Middle frontal gyrus (tissue), 1 donor: ENCODE data around the gene AKR1B15.
"Not testable (repeated sequence)": the region's sequence is repeated elsewhere in the genome, so short reads cannot be mapped to it uniquely, and the experiment has no call there.

Source experiments
- DNase-seq: peaks from one replicate; pipeline ENCODE4 v3.0.0-alpha.2; 2015; ENCODE audit warnings: low spot score; ENCODE audit errors: extremely low spot score

The AKR1B15 gene

GRCh38 chr7:134561616-134562015, 12.7 kb downstream of the AKR1B15 start:
- DNase-seq = not testable (repeated sequence)

- no peak for DNase-seq
Observed at GRCh38 chr7:134562136-134562535, 13.2 kb downstream of the AKR1B15 start.

GRCh38 chr7:134563398-134563749, 14.5 kb downstream of the AKR1B15 start:
- not testable (repeated sequence) for DNase-seq

DNA sequence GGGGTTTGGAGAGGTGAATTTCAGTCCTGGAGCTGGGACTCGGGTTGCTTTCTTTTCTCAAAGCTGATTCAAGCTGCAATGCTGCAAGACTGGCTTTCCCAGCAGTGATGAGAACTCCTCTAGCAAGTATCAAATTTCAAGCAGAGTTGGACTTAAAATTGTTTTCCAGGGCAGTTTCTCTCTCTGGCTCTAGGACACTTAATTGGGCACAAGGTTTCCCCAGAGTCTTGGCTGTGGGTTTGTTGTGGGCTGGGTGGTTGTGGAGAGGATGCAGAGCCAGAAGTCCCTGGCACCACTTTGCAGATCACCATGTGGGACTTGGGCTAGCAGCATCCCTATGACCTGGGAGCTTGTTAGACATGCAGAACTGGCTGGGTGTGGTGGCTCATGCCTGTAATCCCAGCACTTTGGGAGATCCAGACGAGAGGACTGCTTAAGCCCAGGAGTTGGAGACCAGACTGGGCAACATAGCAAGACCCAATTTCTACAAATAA, 16.8 kb downstream of the AKR1B15 start:
- no peak for DNase-seq

- DNase-seq = no peak
Observed at GRCh38 chr7:134567368-134567767, 18.5 kb downstream of the AKR1B15 start.

GRCh38 chr7:134569962-134570361, 21.1 kb downstream of the AKR1B15 start:
- not testable (repeated sequence) for DNase-seq

GRCh38 chr7:134571101-134571500, 22.2 kb downstream of the AKR1B15 start:
- no peak for DNase-seq

DNA sequence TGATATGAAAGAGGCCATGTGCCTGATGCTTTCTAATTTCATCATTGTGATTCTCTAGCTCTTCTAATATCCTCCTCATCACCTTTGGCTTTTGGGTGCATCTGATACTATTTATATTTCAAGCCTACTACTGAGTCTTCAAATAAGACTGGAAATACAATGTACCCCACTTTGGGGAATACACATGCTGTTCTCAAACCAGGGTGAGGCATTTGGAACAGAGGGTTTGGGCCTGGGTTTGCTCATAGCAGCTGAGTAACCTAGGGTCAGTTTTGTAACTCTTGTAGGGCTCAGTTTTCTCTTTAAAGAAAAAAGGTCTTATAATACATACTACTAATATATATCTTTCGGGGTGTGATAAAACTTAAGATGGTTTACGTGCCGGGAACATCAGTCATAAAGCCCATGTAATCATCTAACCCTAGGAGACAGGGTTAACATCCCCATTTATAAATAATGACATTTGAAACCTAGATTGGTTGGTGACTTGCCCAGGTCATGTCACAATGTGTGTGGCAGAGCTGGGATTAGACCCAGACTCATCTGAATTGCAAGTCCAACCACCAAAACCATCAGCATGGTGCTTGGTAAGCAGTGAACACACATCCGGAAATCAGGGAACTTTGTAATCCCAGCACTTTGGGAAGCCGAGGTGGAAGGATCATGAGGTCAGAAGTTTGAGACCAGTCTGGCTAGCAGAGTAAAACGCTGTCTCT, 23.0 kb downstream of the AKR1B15 start:
- no peak for DNase-seq

DNA sequence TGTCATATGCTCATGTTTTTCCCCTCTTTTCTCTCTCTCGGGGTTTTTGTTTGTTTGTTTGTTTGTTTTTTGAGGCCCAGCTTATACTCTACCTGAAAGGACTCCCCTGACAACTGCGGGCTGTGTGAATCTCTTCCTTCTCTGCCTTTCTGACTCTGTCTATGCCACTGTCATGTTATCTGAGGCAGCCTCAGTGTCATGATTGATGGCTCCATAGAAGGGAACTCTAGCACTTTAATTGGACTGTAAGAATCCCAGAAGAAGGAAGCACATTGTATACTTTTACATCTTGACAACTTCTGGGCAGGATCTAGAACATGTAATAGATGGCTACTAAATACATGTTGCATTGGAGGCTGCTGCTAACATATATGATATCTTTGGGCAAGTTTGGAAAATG, 25.4 kb downstream of the AKR1B15 start:
- DNase-seq = no peak

- DNase-seq = no peak
Observed at GRCh38 chr7:134584290-134584689, 35.4 kb downstream of the AKR1B15 start.

- DNase-seq = no peak
Observed at GRCh38 chr7:134585897-134586296, 37.0 kb downstream of the AKR1B15 start.

DNA sequence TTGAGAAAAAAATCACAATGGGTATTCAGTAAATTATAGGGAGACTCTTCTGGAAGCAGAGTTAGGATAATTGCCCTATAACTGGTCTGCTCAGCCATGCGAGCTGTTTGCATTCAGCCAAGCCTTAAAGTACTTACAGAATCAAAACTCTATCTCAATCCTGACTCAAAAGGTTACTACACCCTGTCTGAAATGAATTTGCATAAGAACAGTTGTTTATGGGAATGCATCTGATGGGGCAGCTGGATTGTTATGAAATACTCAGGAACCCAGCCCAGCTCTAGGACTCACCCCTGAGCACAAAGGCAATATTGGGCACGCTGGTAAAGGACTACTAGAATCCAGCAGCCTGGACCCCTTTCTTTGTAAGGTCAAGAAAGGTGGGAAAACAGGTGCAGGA, 38.8 kb downstream of the AKR1B15 start:
- DNase-seq = no peak

GRCh38 chr7:134589491-134589941, 40.6 kb downstream of the AKR1B15 start:
- DNase-seq = no peak

- peak; percentile 78 for DNase-seq
Observed at GRCh38 chr7:134593530-134594392, 44.9 kb downstream of the AKR1B15 start.

DNA sequence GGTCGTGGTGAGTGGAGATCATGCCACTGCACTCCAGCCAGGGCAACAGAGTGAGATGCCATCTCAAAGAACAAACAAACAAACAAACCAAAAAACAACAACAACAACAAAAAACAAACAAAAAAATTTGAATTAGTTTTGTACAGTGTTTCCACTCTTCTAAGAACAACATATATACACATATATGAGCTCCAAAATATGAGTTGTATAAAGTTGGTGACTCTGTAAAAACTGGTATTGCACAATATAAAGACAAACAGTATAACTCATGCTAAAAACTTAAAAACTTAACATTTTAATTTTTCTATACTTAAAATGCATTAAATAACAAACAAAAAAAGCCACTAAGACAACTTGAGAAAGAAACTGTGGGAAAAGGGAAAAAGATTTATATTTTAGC, 46.0 kb downstream of the AKR1B15 start:
- DNase-seq = no peak

DNA sequence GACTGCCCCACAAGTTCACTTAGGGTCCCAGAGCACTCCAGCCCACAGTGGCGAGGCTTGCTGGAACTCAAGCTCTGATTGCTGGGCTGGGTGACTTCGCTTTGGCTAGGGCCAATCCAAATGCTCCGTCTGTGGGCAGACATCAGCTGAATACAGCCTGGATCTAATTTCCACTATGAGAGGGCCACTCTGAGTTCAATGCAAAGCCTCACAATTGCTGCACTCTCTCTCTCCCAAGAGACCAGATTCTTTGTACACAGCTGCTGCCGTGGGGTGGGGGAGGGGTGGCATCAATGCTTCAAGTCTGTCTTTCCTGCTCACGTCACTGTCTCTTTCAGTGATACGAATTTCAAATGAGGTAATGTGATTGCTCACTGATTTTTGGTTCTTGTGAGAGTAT, 50.5 kb downstream of the AKR1B15 start:
- DNase-seq = no peak

DNA sequence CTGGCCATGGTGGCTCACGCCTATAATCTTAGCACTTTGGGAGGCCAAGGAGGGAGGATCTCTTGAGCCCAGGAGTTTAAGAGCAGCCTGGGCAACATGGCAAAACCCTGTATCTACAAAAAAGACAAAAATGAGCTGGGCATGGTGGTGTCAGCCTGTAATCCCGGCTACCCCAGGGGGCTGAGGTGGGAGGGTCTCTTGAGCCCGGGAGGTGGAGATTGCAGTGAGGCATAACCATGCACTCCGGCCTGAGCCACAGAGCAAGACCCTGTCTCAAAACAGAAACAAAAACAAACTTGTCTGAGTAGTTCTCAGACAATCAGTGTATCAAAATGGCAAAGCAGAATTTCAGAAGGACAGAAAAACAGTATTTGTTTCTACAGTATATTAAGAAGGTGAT, 52.5 kb downstream of the AKR1B15 start:
- no peak for DNase-seq

- no peak for DNase-seq
Observed at GRCh38 chr7:134602881-134603451, 54.1 kb downstream of the AKR1B15 start.

GRCh38 chr7:134605978-134606923, 57.3 kb downstream of the AKR1B15 start:
- peak; percentile 56 for DNase-seq

- DNase-seq = no peak
Observed at GRCh38 chr7:134611611-134612151, 62.8 kb downstream of the AKR1B15 start.

GRCh38 chr7:134612197-134612596, 63.3 kb downstream of the AKR1B15 start:
- DNase-seq = no peak
